Activated CD8-positive, alpha-beta memory T cell treated with anti-CD3 and anti-CD28 coated beads, Interleukin-2, amount 50 U/mL, for 1 hour (primary cell): ENCODE measurements around the gene CFAP77.
A peak's percentile ranks its signal among the peaks of the same experiment; 100 is the strongest.

Experiments used
- DNase-seq: peaks from one replicate; pipeline ENCODE4 v3.0.0-alpha.2; 2020; ENCODE audit errors: extremely low read depth

The CFAP77 gene

DNA sequence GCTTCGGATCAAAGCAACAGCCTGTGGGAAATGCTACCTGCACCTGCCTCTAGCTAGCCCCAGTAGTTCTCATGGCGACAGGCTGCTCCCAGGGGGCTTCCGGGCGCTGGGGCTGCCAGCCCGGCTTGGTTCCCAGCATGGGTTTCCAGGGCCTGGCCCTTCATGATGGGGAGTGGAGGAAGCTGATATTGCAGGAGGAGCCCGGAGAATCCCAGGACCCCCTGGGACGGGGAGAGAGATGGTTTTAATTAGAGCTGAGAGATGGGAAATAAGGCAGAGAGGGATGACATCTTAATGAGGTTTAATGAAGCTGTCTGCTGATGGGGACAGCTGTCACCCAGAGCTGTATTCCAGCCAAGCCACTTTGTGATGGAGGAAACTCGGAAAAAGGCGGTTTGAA, 78.6 kb downstream of the CFAP77 start:
- DNase-seq: no peak

DNA sequence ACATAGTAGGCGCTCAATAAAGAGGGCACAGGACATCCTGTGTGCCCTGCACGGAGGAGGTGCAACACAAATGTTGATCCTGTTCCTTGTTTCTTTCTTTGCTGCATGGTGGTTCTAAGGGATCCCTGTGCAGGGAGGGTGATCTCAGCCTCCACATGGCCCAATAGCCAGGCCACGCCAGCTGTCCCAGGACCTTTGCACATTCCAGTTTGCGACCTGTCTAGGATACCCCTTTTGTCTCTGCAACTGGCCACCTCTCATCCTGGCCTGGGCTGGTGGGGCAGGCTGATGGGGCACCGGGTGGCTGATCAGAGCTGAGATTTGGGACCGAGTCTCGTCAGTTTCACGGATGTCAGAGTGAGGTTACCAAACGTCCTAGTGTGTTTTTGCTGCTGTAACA, 79.5 kb downstream of the CFAP77 start:
- no peak for DNase-seq

GRCh38 chr9:132494857-132495256, 84.8 kb downstream of the CFAP77 start:
- DNase-seq: no peak

GRCh38 chr9:132497731-132498130, 87.7 kb downstream of the CFAP77 start:
- no peak for DNase-seq

DNA sequence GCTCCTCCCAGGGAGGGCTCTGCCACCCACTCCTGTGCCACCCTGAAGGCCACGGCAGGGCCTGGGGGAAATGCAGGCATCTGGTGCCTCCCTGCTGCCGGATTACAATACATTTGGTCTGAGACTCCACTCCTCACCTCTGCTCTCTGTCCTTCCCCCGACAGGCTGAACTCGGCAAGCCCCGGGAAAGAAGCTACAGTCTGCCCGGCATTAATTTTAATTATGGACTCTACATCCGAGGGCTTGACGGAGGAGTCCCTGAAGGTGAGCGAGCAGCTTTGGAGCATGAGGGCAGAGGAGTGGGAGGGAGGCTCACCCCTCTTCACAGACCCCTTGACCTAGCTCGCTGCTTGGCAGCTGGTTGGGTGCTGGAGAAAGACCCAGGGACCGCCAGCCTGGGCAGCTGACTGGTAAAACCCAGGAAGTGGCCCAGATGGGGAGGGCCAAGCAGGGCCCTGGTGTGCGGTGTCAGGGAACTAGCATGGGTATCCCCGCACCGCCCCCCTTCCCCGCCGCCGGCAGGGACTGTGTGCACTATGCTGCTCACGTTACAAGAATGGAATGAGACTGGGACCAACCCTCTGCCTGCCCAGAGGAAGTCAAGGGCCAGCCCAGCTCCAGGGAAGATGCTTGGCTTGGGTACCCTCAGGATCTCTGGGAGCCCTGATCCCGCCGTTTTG, 88.7 kb downstream of the CFAP77 start:
- DNase-seq: no peak

GRCh38 chr9:132499251-132499650, 89.2 kb downstream of the CFAP77 start:
- no peak for DNase-seq

- no peak for DNase-seq
These were observed 90.2 kb downstream of the CFAP77 start for GRCh38 chr9:132500193-132500592.

DNA sequence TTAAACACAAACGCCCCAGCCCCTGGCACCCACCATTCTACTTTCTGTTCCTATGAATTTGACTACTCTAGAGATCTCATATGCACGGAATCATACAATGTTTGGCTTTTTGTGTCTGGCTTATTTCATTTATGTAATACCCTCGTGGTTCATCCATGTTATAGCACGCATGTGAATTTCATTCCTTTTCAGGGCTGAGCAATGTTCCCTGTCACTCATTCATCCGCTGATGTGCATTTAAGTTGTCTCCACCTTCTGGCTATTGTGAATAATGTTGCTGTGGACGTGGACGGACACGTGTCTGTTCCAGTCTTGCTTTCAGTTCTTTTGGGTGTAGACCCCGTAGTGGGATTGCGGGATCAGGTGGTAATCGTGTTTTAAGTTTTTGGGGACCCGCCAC, 92.5 kb downstream of the CFAP77 start:
- no peak for DNase-seq

DNA sequence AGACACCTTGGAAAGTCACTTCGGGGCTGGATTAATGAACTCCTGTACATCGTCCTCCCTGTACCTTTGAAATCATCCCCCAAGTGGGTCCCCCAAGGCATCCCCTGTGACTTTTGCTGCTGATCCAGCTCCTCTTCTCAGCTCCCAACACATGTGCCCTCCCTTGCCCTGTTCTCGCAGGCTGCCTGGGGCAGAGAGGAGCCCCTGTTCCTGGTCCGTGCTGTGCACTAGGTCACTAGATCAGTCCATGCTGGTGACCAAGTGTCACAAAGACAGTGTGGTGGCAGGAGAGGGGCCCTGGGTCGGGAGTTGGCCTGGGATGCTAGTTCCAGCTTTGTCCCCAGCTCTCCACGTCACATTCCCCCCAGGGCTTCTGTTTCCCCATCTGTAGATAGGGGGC, 93.1 kb downstream of the CFAP77 start:
- no peak for DNase-seq

DNA sequence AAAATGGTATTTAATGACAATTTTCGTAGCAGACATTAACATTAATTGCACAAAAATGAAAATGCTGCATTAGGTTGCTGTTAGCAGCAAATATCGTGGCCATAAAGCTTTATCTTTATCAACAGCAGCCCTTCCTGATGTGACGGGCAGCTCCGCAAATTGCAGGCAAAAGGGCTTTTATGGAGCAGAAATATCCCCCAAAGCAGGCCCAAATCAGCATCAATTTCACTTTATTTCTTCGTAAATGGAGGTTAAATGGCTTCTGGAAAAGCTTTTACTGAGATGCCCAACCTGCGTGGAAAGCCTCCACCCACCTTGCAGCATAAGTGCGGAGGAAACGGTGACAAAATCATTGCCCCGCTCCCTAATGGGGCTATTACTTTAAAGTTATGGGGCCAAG, 94.5 kb downstream of the CFAP77 start:
- DNase-seq: no peak

- DNase-seq: no peak
These were observed 96.1 kb downstream of the CFAP77 start for GRCh38 chr9:132505991-132506655.

- no peak for DNase-seq
These were observed 97.1 kb downstream of the CFAP77 start for GRCh38 chr9:132506977-132507669.

- peak; percentile 27 for DNase-seq
These were observed 97.9 kb downstream of the CFAP77 start for GRCh38 chr9:132507670-132508469.

DNA sequence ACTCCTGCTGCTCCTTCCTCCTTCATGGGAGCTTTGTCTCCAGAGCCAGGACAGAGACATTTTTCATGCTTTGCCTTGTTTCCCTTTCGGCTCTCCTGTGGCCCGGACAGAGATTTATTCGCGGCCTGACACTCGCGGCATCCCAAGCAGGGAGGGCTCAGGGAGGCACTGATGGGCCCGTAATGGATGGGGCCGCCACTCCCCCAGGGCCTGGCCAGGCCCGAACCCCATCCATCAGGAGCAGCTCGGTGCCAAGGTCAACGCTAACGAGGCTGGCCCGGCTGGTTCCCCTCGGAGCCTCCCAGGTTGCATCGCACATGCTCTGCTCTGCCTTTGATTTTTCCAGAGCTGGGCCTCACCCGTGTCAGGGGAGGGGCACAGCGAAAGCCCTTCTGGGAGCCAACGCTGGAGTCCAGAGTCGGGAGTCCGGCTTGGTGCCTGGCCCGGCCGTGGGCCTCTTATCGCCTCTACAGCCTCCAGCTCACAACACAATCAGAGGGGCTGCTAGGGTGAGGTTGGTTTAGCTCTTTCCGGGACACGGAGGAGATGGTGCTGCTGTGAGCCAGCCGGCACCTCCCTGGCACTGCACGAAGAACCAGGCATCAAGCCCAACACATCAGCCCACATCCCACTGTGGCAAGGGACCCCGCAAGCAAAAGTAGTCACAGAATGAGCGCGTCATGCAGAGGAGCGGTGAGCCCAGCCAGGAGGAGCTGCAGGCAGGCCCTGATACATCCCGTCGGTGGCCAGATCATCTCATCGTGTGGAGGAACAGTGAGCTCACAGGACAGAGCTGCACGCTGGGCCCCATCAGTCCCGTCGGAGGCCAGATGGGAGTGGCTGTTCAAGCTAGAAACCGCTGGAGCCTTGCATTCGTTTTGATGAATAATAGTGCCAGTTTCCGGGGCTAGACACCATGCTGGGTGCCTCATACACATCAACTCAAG, 100.2 kb downstream of the CFAP77 start:
- DNase-seq: no peak

DNA sequence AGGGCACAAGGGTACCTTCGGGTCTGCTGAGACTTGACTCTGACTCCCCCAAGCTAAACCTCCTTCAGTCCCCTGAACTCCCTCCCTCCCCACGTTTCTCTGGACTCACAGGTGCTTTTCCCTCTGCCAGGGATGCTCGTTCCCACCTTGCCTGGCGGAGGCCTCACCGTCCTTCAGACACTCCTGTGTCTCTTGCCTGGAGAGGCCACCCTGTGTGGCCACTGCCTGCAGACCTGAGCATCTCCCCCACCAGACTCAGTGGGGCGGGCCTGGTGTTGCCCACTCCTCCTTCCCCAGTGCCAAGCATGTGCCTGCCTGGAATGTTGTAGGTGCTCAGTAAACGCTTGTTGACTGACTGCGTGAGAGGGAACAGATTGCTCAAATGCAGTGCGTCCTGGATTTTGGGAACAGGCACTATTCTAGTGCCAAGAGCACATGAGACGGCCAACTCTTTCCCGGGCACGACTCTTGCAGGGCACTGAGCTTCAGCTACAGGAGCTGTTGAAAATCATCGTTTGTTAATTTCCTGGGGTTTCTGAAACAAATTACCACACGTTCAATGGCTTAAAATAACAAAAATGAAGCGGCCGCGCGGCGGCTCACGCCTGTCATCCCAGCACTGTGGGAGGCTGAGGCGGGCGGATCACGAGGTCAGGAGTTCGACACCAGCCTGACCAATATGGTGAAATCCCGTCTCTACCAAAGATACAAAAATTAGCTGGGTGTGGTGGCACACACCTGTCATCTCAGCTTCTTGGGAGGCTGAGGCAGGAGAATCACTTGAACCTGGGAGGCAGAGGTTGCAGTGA, 101.4 kb downstream of the CFAP77 start:
- no peak for DNase-seq

- DNase-seq: no peak
These were observed 103.4 kb downstream of the CFAP77 start for GRCh38 chr9:132513416-132513815.

GRCh38 chr9:132514011-132514744, 104.2 kb downstream of the CFAP77 start:
- no peak for DNase-seq

DNA sequence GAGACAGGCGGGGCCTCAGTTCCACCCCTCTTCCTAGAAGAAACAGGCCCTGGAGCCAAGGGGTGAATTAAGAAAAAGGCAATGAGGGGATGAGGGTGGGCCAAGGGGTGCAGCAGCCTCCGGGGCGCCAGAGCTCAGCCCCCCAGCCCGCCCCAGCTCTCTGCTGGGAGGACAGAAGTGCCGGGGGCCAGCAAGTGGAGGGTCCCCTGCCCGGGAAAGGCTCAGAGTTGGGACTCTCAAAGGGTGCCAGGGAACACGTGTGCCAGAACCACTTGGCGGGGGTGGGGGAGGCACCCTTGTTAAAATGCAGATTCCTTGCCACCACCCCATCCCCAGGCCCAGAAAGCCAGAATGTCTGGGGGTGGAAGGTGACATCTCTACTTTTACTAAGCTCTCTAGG, 104.8 kb downstream of the CFAP77 start:
- DNase-seq: no peak

DNA sequence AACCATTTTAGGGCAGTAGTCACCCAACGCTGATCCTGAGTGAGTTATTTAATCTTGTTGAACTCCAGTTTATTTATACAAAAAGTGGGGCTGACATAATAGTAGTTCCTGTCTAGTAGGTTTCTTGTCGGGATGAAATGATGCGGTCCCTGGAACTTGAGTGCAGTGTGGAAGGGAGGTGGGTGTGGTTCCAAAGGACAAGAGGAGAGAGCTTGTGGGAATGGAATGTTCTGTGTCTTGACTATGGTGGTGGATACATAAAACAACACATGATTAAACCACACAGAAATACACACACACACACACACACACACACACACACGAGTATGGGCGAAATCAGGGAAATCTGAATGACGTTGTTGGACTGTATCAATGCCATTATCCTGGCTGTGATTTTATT, 106.3 kb downstream of the CFAP77 start:
- no peak for DNase-seq

GRCh38 chr9:132516911-132517310, 106.9 kb downstream of the CFAP77 start:
- DNase-seq: no peak
